SK-N-SH (cell line): ENCODE data around the gene NRARP. TPM values are rescaled to one million over a fixed set of nuclear protein-coding genes. Genes with fewer than 3 reads are reported as not detected.

Source experiments
- CTCF ChIA-PET: fragments of 300-600, 350-600 bp; formaldehyde crosslinking; extraction: SDS; loops from one replicate; lab custom pipeline; 2021; lab: Yijun Ruan, JAX
- POLR2A ChIA-PET: fragments of 350-600 bp; sonication (Branson Sonifier 250); formaldehyde crosslinking; extraction: SDS; loops from one replicate; lab custom pipeline; 2020; ENCODE audit warnings: antibody characterized with exemption, inconsistent platforms; lab: Yijun Ruan, JAX
- DNase-seq: peaks from one replicate; pipeline ENCODE4 v3.0.0; 2012
- H2AFZ ChIP-seq: fragments of 200-600 bp; sonication (generic); 2 replicates; pipeline ENCODE4 v1.8.1; 2016; ENCODE audit warnings: antibody characterized with exemption, mild to moderate bottlenecking, low read depth
- H3F3A ChIP-seq: fragments of 200-600 bp; sonication (generic); replicated peaks from 2 replicates; pipeline ENCODE3; 2016; ENCODE audit warnings: antibody characterized with exemption, mild to moderate bottlenecking; ENCODE audit not compliant: insufficient read depth
- H3K27ac ChIP-seq, 2 experiments: fragments of 200-500 bp in 1 of 2; fragments of 200-600 bp in 1 of 2; sonication (Bioruptor generic) in 1 of 2; sonication (generic), shearing (Covaris generic) in 1 of 2; 2 replicates each; pipeline versions ENCODE4 v1.5.1 to v1.6.1; 2014 to 2016; ENCODE audit warnings: low read depth in 2 of 2, inconsistent platforms in 1 of 2, low read length in 1 of 2, mild to moderate bottlenecking in 1 of 2, mixed read lengths in 1 of 2
- H3K27me3 ChIP-seq: fragments of 200-600 bp; sonication (generic), shearing (Covaris generic); 2 replicates; pipeline ENCODE4 v1.6.1; 2016; ENCODE audit warnings: mixed run types; ENCODE audit not compliant: insufficient read depth
- H3K36me3 ChIP-seq, 2 experiments: fragments of 200-500 bp in 1 of 2; fragments of 200-600 bp in 1 of 2; sonication (Bioruptor generic) in 1 of 2; sonication (generic) in 1 of 2; replicated peaks in 1 of 2; 2 replicates each; pipeline versions ENCODE3 to v1.5.1; 2014 to 2016; ENCODE audit warnings: low read length in 1 of 2, mild to moderate bottlenecking in 1 of 2; ENCODE audit not compliant: insufficient read depth in 2 of 2, control insufficient read depth in 1 of 2
- H3K4me1 ChIP-seq, 2 experiments: fragments of 200-500 bp in 1 of 2; fragments of 200-600 bp in 1 of 2; sonication (Bioruptor generic) in 1 of 2; sonication (generic), shearing (Covaris generic) in 1 of 2; 2 replicates each; pipeline versions ENCODE4 v1.5.1 to v1.6.1; 2014 to 2016; ENCODE audit warnings: low read depth in 1 of 2, low read length in 1 of 2, mixed run types in 1 of 2; ENCODE audit not compliant: insufficient read depth in 2 of 2, control insufficient read depth in 1 of 2
- H3K4me2 ChIP-seq: fragments of 200-600 bp; sonication (generic), shearing (Covaris generic); 2 replicates; pipeline ENCODE4 v1.6.1; 2017; ENCODE audit warnings: mixed run types
- H3K4me3 ChIP-seq, 2 experiments: fragments of 200-500 bp in 1 of 2; fragments of 200-600 bp in 1 of 2; sonication (Bioruptor generic) in 1 of 2; sonication (generic), shearing (Covaris generic) in 1 of 2; 2 replicates each; pipeline versions ENCODE4 v1.5.1 to v1.8.1; 2014 to 2016; ENCODE audit warnings: low read depth in 2 of 2, inconsistent platforms in 1 of 2, low read length in 1 of 2, mild to moderate bottlenecking in 1 of 2, mixed read lengths in 1 of 2, moderate library complexity in 1 of 2
- H3K79me2 ChIP-seq: fragments of 200-600 bp; sonication (generic); 2 replicates; pipeline ENCODE4 v1.8.1; 2017; ENCODE audit warnings: mild to moderate bottlenecking; ENCODE audit not compliant: insufficient read depth
- H3K9ac ChIP-seq: fragments of 200-600 bp; sonication (generic); 2 replicates; pipeline ENCODE4 v1.6.1; 2017; ENCODE audit warnings: mixed run types
- H3K9me2 ChIP-seq: fragments of 200-600 bp; sonication (generic); 2 replicates; pipeline ENCODE4 v1.6.1; 2017; ENCODE audit warnings: mixed run types
- H3K9me3 ChIP-seq: fragments of 200-600 bp; sonication (generic); 2 replicates; pipeline ENCODE4 v1.6.1; 2017; ENCODE audit warnings: mixed run types, mild to moderate bottlenecking, moderate library complexity
- H4K20me1 ChIP-seq: fragments of 200-600 bp; sonication (generic); 2 replicates; pipeline ENCODE4 v1.6.1; 2017; ENCODE audit warnings: mild to moderate bottlenecking, mixed run types; ENCODE audit not compliant: insufficient read depth
- CHD2 ChIP-seq: fragments of 150-350 bp; IDR thresholded peaks from 2 replicates; pipeline ENCODE4 v1.6.1; 2018; ENCODE audit warnings: low read length; ENCODE audit not compliant: partially characterized antibody
- CTCF ChIP-seq: fragments of 200-600 bp; sonication (generic); IDR thresholded peaks from 2 replicates; pipeline ENCODE4 v1.6.1; 2017; ENCODE audit warnings: antibody characterized with exemption, mild to moderate bottlenecking, moderate library complexity
- FOSL2 ChIP-seq: IDR thresholded peaks from 2 replicates; pipeline ENCODE4 v1.4.0; 2012; ENCODE audit warnings: low read depth, mild to moderate bottlenecking, moderate library complexity, borderline replicate concordance
- FOXJ3 ChIP-seq: sonication (generic); formaldehyde crosslinking; IDR thresholded peaks from 2 replicates; pipeline ENCODE4 v1.5.1; 2020; ENCODE audit warnings: mild to moderate bottlenecking, missing genetic modification reagents
- FOXM1 ChIP-seq: IDR thresholded peaks from 2 replicates; pipeline ENCODE4 v1.4.0; 2012; ENCODE audit warnings: low read depth, mild to moderate bottlenecking
- GATA2 ChIP-seq: sonication (generic); formaldehyde crosslinking; IDR thresholded peaks from 2 replicates; pipeline ENCODE4 v1.5.0; 2020; ENCODE audit warnings: mild to moderate bottlenecking, missing genetic modification reagents
- JUND ChIP-seq: IDR thresholded peaks from 2 replicates; pipeline ENCODE4 v1.4.0; 2012
- NFIC ChIP-seq: IDR thresholded peaks from 2 replicates; pipeline ENCODE4 v1.4.0; 2012; ENCODE audit warnings: borderline replicate concordance
- RCOR1 ChIP-seq: fragments of 150-350 bp; IDR thresholded peaks from 2 replicates; pipeline ENCODE4 v1.6.1; 2017; ENCODE audit warnings: antibody characterized with exemption, low read length
- REST ChIP-seq: IDR thresholded peaks from 2 replicates; pipeline ENCODE4 v1.6.1; 2012; ENCODE audit warnings: mild to moderate bottlenecking, low read depth, low read length, moderate library complexity
- RFX5 ChIP-seq: IDR thresholded peaks from 2 replicates; pipeline ENCODE4 v1.6.1; 2012; ENCODE audit warnings: mild to moderate bottlenecking, improper control_type of control experiment, low read length
- RXRA ChIP-seq: IDR thresholded peaks from 2 replicates; pipeline ENCODE4 v1.4.0; 2012; ENCODE audit warnings: low read depth, mild to moderate bottlenecking, borderline replicate concordance
- SIN3A ChIP-seq: IDR thresholded peaks from 2 replicates; pipeline ENCODE4 v1.6.1; 2012; ENCODE audit warnings: low read depth, mild to moderate bottlenecking, low read length, moderate library complexity, borderline replicate concordance
- TCF12 ChIP-seq: IDR thresholded peaks from 2 replicates; pipeline ENCODE4 v1.4.0; 2012
- TEAD4 ChIP-seq: IDR thresholded peaks from 2 replicates; pipeline ENCODE4 v1.4.0; 2012; ENCODE audit warnings: mild to moderate bottlenecking, borderline replicate concordance; ENCODE audit not compliant: insufficient read depth
- USF1 ChIP-seq: IDR thresholded peaks from 2 replicates; pipeline ENCODE4 v1.4.0; 2012; ENCODE audit warnings: low read depth, borderline replicate concordance
- USF2 ChIP-seq: fragments of 150-350 bp; IDR thresholded peaks from 2 replicates; pipeline ENCODE4 v1.6.1; 2017; ENCODE audit warnings: antibody characterized with exemption, low read length, low read depth, borderline replicate concordance
- ZBTB33 ChIP-seq: IDR thresholded peaks from 2 replicates; pipeline ENCODE4 v1.4.0; 2012; ENCODE audit warnings: low read depth, borderline replicate concordance
- WGBS: methylation state at CpG from one replicate; pipeline ENCODE4 v1.1.6; 2017; ENCODE audit warnings: low lambda C conversion rate; 5-methylcytosine and 5-hydroxymethylcytosine counted together
- polyA plus RNA-seq, 3 experiments: library from polyadenylated mRNA; depleted of rRNA; stranded (reverse); fragments of >200 nt; gene quantifications; 2 replicates each; pipeline ENCODE4 v1.2.3, GENCODE V29; 2012

The NRARP gene
- polyA plus RNA-seq, 1 of the 3 experiments (the other 2 are of a cell fraction) = 3.9 TPM

- POLR2A ChIA-PET = no interaction called here
- no peaks in the 10 kb centered on the region for H4K20me1 ChIP-seq
- TF ChIP-seq USF1 (no peak), RXRA (no peak), FOXM1 (no peak), USF2 (no peak), CHD2 (no peak), SIN3A (no peak), NFIC (no peak), RCOR1 (no peak), ZBTB33 (no peak), CTCF (no peak), FOSL2 (no peak), FOXJ3 (CRISPR knock-in tag) (no peak), RFX5 (no peak), TCF12 (no peak), GATA2 (CRISPR knock-in tag) (no peak), REST (no peak), TEAD4 (no peak), JUND (no peak)
- no peak overlapping the region for H3K27ac ChIP-seq
- peak; percentile 48 for DNase-seq
- no peak overlapping the region for H3K4me3 ChIP-seq
- no peaks in the 10 kb centered on the region for H3K9me3 ChIP-seq
- 90% methylated on average over 28 of the region's 36 CpGs for WGBS
- H2AFZ ChIP-seq = no peak overlapping the region
- CTCF ChIA-PET = interaction anchor here (5.7 kb wide), 1 partner anchor 13 kb away, joined by 74 read pairs; no protein-coding TSS in a partner anchor
- H3K79me2 ChIP-seq = no peaks in the 10 kb centered on the region
- no peaks in the 10 kb centered on the region for H3K27me3 ChIP-seq
- no peaks in the 10 kb centered on the region for H3K9me2 ChIP-seq
- H3K36me3 ChIP-seq = no peaks in the 10 kb centered on the region
- peaks cover 1% of the 10 kb centered on the region for H3F3A ChIP-seq
- no peak overlapping the region for H3K4me2 ChIP-seq
- H3K9ac ChIP-seq = no peak overlapping the region
- H3K4me1 ChIP-seq = peaks cover 0 to 19% of the 10 kb centered on the region in 2 experiments; a peak in 2 of 4 replicates
Measured at GRCh38 chr9:137305060-137305797, 3.2 kb upstream of the NRARP start.
